ENCODE data around the gene ASCL2.

ASCL2 gene

GRCh38 chr11:2256293-2256913 is 14.0 kb downstream of the ASCL2 start:
- CTCF ChIA-PET = no interaction called here
- POLR2A ChIA-PET = no interaction called here
- no peak for DNase-seq (ENCODE audit: extremely low spot score)
- TF ChIP-seq TARDBP (IDR thresholded peaks at IDR 0.05) (no peak), BHLHE40 (IDR thresholded peaks at IDR 0.05; ENCODE audit: borderline replicate concordance) (no peak), L3MBTL2 (conservative IDR thresholded peaks at IDR 0.05) (no peak), SP1 (IDR thresholded peaks at IDR 0.05) (no peak), FOXM1 (IDR thresholded peaks at IDR 0.05; ENCODE audit: borderline replicate concordance) (no peak)

GRCh38 chr11:2252018-2252417 is 18.4 kb downstream of the ASCL2 start:
- no peak for DNase-seq (ENCODE audit: extremely low spot score)
- TF ChIP-seq SP1 (IDR thresholded peaks at IDR 0.05) (no peak), ZNF384 (IDR thresholded peaks at IDR 0.05) (no peak), NFRKB (IDR thresholded peaks at IDR 0.05) (no peak), TARDBP (IDR thresholded peaks at IDR 0.05) (no peak), L3MBTL2 (conservative IDR thresholded peaks at IDR 0.05) (no peak), FOXA1 (IDR thresholded peaks at IDR 0.05) (no peak), LEF1 (IDR thresholded peaks at IDR 0.05; ENCODE audit: borderline replicate concordance) (no peak), SUZ12 (IDR thresholded peaks at IDR 0.05) (no peak), BHLHE40 (IDR thresholded peaks at IDR 0.05; ENCODE audit: borderline replicate concordance) (no peak), CTBP1 (IDR thresholded peaks at IDR 0.05; ENCODE audit: borderline replicate concordance) (no peak), FOXK2 (IDR thresholded peaks at IDR 0.05) (no peak), ELF4 (IDR thresholded peaks at IDR 0.05) (no peak), ARNT (IDR thresholded peaks at IDR 0.05) (no peak)
- ChIA-PET POLR2A (no interaction called here), CTCF (no interaction called here)

- no peak for DNase-seq (ENCODE audit: extremely low spot score)
Measured at GRCh38 chr11:2251138-2251537, 19.2 kb downstream of the ASCL2 start.

GRCh38 chr11:2250485-2250884 is 19.9 kb downstream of the ASCL2 start:
- TF ChIP-seq FOXK2 (IDR thresholded peaks at IDR 0.05) (no peak), FOXM1 (IDR thresholded peaks at IDR 0.05; ENCODE audit: borderline replicate concordance) (no peak), PKNOX1 (IDR thresholded peaks at IDR 0.05) (no peak), ELF4 (IDR thresholded peaks at IDR 0.05) (no peak), NFRKB (IDR thresholded peaks at IDR 0.05) (no peak), LEF1 (IDR thresholded peaks at IDR 0.05; ENCODE audit: borderline replicate concordance) (no peak)
- CTCF ChIA-PET = no interaction called here
- DNase-seq (ENCODE audit: extremely low spot score) = no peak
- POLR2A ChIA-PET = no interaction called here

More at GRCh38 chr11:2251138-2251537, 19.2 kb downstream of the ASCL2 start:
- POLR2A ChIA-PET = no interaction called here
- CTCF ChIA-PET = no interaction called here
- no peak for TF ChIP-seq ARNT (IDR thresholded peaks at IDR 0.05)
- TF ChIP-seq FOXK2 (IDR thresholded peaks at IDR 0.05) = no peak
- TF ChIP-seq ZNF384 (IDR thresholded peaks at IDR 0.05) = no peak
- TF ChIP-seq BHLHE40 (IDR thresholded peaks at IDR 0.05; ENCODE audit: borderline replicate concordance) = no peak
- TF ChIP-seq HDGF (IDR thresholded peaks at IDR 0.05; ENCODE audit: borderline replicate concordance) = no peak
- no peak for TF ChIP-seq FOXM1 (IDR thresholded peaks at IDR 0.05; ENCODE audit: borderline replicate concordance)
- no peak for TF ChIP-seq SP1 (IDR thresholded peaks at IDR 0.05)
- TF ChIP-seq ELF4 (IDR thresholded peaks at IDR 0.05) = no peak
- TF ChIP-seq SUZ12 (IDR thresholded peaks at IDR 0.05) = no peak
- no peak for TF ChIP-seq NFRKB (IDR thresholded peaks at IDR 0.05)
- no peak for TF ChIP-seq CTBP1 (IDR thresholded peaks at IDR 0.05; ENCODE audit: borderline replicate concordance)
- no peak for TF ChIP-seq PKNOX1 (IDR thresholded peaks at IDR 0.05)
- TF ChIP-seq TARDBP (IDR thresholded peaks at IDR 0.05) = no peak
- no peak for TF ChIP-seq FOXA1 (IDR thresholded peaks at IDR 0.05)
- TF ChIP-seq LEF1 (IDR thresholded peaks at IDR 0.05; ENCODE audit: borderline replicate concordance) = no peak
- TF ChIP-seq L3MBTL2 (conservative IDR thresholded peaks at IDR 0.05) = no peak

GRCh38 chr11:2250041-2250440 is 20.3 kb downstream of the ASCL2 start:
- ChIA-PET POLR2A (no interaction called here), CTCF (no interaction called here)
- no peak for DNase-seq (ENCODE audit: extremely low spot score)
- no peak for TF ChIP-seq FOXA1 (IDR thresholded peaks at IDR 0.05)
- no peak for TF ChIP-seq LEF1 (IDR thresholded peaks at IDR 0.05; ENCODE audit: borderline replicate concordance)
- no peak for TF ChIP-seq NFRKB (IDR thresholded peaks at IDR 0.05)
- no peak for TF ChIP-seq ZNF384 (IDR thresholded peaks at IDR 0.05)
- no peak for TF ChIP-seq HDGF (IDR thresholded peaks at IDR 0.05; ENCODE audit: borderline replicate concordance)
- TF ChIP-seq PKNOX1 (IDR thresholded peaks at IDR 0.05) = no peak
- no peak for TF ChIP-seq ARNT (IDR thresholded peaks at IDR 0.05)
- no peak for TF ChIP-seq SUZ12 (IDR thresholded peaks at IDR 0.05)
- TF ChIP-seq FOXK2 (IDR thresholded peaks at IDR 0.05) = no peak

GRCh38 chr11:2249189-2249916 is 21.0 kb downstream of the ASCL2 start:
- ChIA-PET POLR2A (no interaction called here), CTCF (no interaction called here)

More at GRCh38 chr11:2249189-2249916, 21.0 kb downstream of the ASCL2 start:
- TF ChIP-seq FOXA1 (IDR thresholded peaks at IDR 0.05) = no peak
- TF ChIP-seq TARDBP (IDR thresholded peaks at IDR 0.05) = no peak
- TF ChIP-seq SP1 (IDR thresholded peaks at IDR 0.05) = no peak
- TF ChIP-seq NFRKB (IDR thresholded peaks at IDR 0.05) = no peak
- no peak for TF ChIP-seq ARNT (IDR thresholded peaks at IDR 0.05)
- TF ChIP-seq ELF4 (IDR thresholded peaks at IDR 0.05) = no peak
- TF ChIP-seq BHLHE40 (IDR thresholded peaks at IDR 0.05; ENCODE audit: borderline replicate concordance) = no peak
- no peak for TF ChIP-seq FOXK2 (IDR thresholded peaks at IDR 0.05)
- no peak for TF ChIP-seq L3MBTL2 (conservative IDR thresholded peaks at IDR 0.05)
- no peak for TF ChIP-seq FOXM1 (IDR thresholded peaks at IDR 0.05; ENCODE audit: borderline replicate concordance)
- no peak for TF ChIP-seq CTBP1 (IDR thresholded peaks at IDR 0.05; ENCODE audit: borderline replicate concordance)
- no peak for TF ChIP-seq SUZ12 (IDR thresholded peaks at IDR 0.05)
- no peak for TF ChIP-seq ZNF384 (IDR thresholded peaks at IDR 0.05)
- TF ChIP-seq PKNOX1 (IDR thresholded peaks at IDR 0.05) = no peak
- no peak for TF ChIP-seq HDGF (IDR thresholded peaks at IDR 0.05; ENCODE audit: borderline replicate concordance)
- no peak for TF ChIP-seq LEF1 (IDR thresholded peaks at IDR 0.05; ENCODE audit: borderline replicate concordance)
- DNase-seq (ENCODE audit: extremely low spot score) = no peak
